ENCODE data around the gene ZFHX3. TPM values are rescaled to one million over a fixed set of nuclear protein-coding genes. Genes with fewer than 3 reads are reported as not detected.

The ZFHX3 gene
- total RNA-seq, 4 donors from 2014 or later = 9.1 to 34.0 (median 12.0) TPM

- H3K4me1 ChIP-seq = peaks cover 0 to 11% of the 10 kb centered on the region in 2 donors
- intact Hi-C loops (cut with DNase I; ENCODE audit: low total_unique reads) = no loop called here
- H3K9me3 ChIP-seq = no peaks in the 10 kb centered on the region
- no peaks in the 10 kb centered on the region for H3K27me3 ChIP-seq
- peak in 1 of 2 donors; percentile 49 for TF ChIP-seq POLR2A (IDR thresholded peaks at IDR 0.05)
- peak in 2 of 4 experiments; percentile 33 to 52 for TF ChIP-seq CTCF (IDR thresholded peaks at IDR 0.05)
- no peaks in the 10 kb centered on the region for H3K36me3 ChIP-seq
- peak in 1 of 2 donors; percentile 54 for DNase-seq
- H3K4me3 ChIP-seq = peak overlapping the region; percentile 70 to 93
- peak overlapping the region; percentile 99 for H3K27ac ChIP-seq
These were observed 9.6 kb upstream of the ZFHX3 start for GRCh38 chr16:73057291-73058210.

- H3K27me3 ChIP-seq = no peaks in the 10 kb centered on the region
- intact Hi-C loops (cut with DNase I; ENCODE audit: low total_unique reads) = no loop called here
- no peak for DNase-seq
- peaks cover 0 to 11% of the 10 kb centered on the region in 2 donors for H3K4me1 ChIP-seq
- TF ChIP-seq POLR2A (IDR thresholded peaks at IDR 0.05) (no peak), CTCF (IDR thresholded peaks at IDR 0.05) (no peak)
- no peaks in the 10 kb centered on the region for H3K36me3 ChIP-seq
- peak overlapping the region; percentile 99 for H3K27ac ChIP-seq
- H3K4me3 ChIP-seq = peak overlapping the region; percentile 70 to 93
- no peaks in the 10 kb centered on the region for H3K9me3 ChIP-seq
These were observed 9.0 kb upstream of the ZFHX3 start for GRCh38 chr16:73056921-73057290.

- no peaks in the 10 kb centered on the region for H3K27me3 ChIP-seq
- DNase-seq = no peak
- H3K36me3 ChIP-seq = no peaks in the 10 kb centered on the region
- H3K4me1 ChIP-seq = peaks cover 0 to 11% of the 10 kb centered on the region in 2 donors
- TF ChIP-seq CTCF (IDR thresholded peaks at IDR 0.05) (no peak), POLR2A (IDR thresholded peaks at IDR 0.05) (no peak)
- intact Hi-C loops (cut with DNase I; ENCODE audit: low total_unique reads) = no loop called here
- H3K4me3 ChIP-seq = peak overlapping the region; percentile 70 to 93
- H3K9me3 ChIP-seq = no peaks in the 10 kb centered on the region
- H3K27ac ChIP-seq = peak overlapping the region; percentile 99
These were observed 8.5 kb upstream of the ZFHX3 start for GRCh38 chr16:73056448-73056847.

GRCh38 chr16:73054813-73055482 is 7.0 kb upstream of the ZFHX3 start:
- H3K4me1 ChIP-seq = peaks cover 3 to 11% of the 10 kb centered on the region in 2 donors
- peak overlapping the region in 1 of 2 donors; percentile 28 for H3K4me3 ChIP-seq

More at GRCh38 chr16:73054813-73055482, 7.0 kb upstream of the ZFHX3 start:
- H3K36me3 ChIP-seq = no peaks in the 10 kb centered on the region
- intact Hi-C loops (cut with DNase I; ENCODE audit: low total_unique reads) = no loop called here
- H3K27me3 ChIP-seq = no peaks in the 10 kb centered on the region
- TF ChIP-seq POLR2A (IDR thresholded peaks at IDR 0.05) (no peak), CTCF (IDR thresholded peaks at IDR 0.05) (no peak)
- no peaks in the 10 kb centered on the region for H3K9me3 ChIP-seq
- no peak for DNase-seq
- H3K27ac ChIP-seq = peak overlapping the region; percentile 99

Measured in uterus (tissue), 4 donors.